ENCODE results near the gene ANAPC4. TPM values are rescaled to one million over a fixed set of nuclear protein-coding genes. Genes with fewer than 3 reads are reported as not detected.
A peak's percentile ranks its signal among the peaks of the same experiment; 100 is the strongest.

ANAPC4 gene
- polyA plus RNA-seq, 1 experiment, result 26.2 TPM

DNA sequence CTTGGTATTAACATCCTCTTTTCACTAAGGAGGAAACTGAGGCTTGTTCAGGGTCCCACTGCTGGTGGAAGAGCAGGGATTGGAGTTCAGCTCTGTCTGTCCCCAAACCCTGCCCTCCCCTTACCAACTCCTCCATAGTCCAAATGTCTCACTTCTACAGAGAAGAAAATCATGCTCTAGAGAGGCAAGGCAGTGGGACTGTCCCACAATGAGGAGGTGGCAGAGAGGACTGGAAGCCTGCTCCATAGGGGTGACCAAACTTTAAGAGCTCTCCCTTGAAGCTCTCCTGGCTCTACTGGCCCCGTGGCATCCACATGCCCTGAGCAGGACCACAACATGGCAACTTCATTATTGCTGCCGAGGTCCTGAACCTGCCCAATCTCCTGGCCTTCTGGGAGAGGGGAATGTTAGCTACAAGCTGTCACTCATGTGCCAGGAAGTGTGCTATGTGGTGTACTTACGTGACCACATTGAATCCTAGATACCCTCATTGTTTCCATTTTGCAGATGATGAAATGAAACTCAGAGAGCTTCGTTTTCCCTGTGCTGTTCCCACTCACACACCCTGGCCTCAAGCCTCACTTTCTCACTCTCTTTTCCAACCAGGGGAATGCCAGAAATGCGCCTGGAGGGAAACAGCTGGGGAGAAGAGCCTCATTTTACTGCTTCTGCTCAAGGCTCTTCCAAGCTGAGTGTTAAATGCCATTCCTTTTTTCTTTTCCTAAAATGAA, 71.5 kb downstream of the ANAPC4 start:
- peak; percentile 10 for DNase-seq (ENCODE audit: low read depth, low spot score)
- TF ChIP-seq, protein P1, sequence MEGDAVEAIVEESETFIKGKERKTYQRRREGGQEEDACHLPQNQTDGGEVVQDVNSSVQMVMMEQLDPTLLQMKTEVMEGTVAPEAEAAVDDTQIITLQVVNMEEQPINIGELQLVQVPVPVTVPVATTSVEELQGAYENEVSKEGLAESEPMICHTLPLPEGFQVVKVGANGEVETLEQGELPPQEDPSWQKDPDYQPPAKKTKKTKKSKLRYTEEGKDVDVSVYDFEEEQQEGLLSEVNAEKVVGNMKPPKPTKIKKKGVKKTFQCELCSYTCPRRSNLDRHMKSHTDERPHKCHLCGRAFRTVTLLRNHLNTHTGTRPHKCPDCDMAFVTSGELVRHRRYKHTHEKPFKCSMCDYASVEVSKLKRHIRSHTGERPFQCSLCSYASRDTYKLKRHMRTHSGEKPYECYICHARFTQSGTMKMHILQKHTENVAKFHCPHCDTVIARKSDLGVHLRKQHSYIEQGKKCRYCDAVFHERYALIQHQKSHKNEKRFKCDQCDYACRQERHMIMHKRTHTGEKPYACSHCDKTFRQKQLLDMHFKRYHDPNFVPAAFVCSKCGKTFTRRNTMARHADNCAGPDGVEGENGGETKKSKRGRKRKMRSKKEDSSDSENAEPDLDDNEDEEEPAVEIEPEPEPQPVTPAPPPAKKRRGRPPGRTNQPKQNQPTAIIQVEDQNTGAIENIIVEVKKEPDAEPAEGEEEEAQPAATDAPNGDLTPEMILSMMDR (IDR thresholded peaks at IDR 0.05; ENCODE audit: low read depth, low read length), result no peak
- Histone ChIP-seq H3K27ac (ENCODE audit: low read depth, low read length) (no peak overlapping the region), H3K4me3 (ENCODE audit: low read depth, low read length) (no peak overlapping the region), H3K9me3 (ENCODE audit: control insufficient read depth, insufficient read depth, low read length) (no peaks in the 10 kb centered on the region), H3K27me3 (ENCODE audit: control insufficient read depth, insufficient read depth, low read length) (peaks cover 8% of the 10 kb centered on the region)
- ChIA-PET CTCF (interaction anchor here (2.2 to 2.8 kb wide), 2 partner anchors 9 to 320 kb away, joined by 24 to 26 read pairs; no protein-coding TSS in a partner anchor), POLR2A (interaction anchor here (0.7 kb wide), 1 partner anchor 255 kb away, joined by 3 read pairs; no protein-coding TSS in a partner anchor)

DNA sequence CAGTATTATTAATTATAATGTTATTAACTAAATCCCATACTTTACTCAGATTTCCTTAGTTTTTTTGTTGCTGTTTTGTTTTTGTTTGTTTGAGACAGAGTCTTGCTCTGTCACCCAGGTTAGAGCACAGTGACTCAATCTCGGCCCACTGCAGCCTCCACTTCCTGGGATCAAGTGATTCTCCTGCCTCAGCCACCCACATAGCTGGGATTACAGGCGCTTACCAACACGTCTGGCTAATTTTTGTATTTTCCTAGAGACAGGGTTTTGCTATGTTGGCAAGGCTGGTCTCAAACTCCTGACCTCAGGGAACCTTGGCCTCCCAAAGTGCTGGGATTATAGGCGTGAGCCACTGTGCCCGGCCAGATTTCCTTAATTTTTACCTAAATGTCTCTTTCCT, 72.2 kb downstream of the ANAPC4 start:
- TF ChIP-seq, protein P1 (IDR thresholded peaks at IDR 0.05; ENCODE audit: low read depth, low read length), result no peak
- H3K4me3 ChIP-seq (ENCODE audit: low read depth, low read length), result no peak overlapping the region
- POLR2A ChIA-PET, result no interaction called here
- CTCF ChIA-PET, result interaction anchor here (2.2 to 2.8 kb wide), 2 partner anchors 9 to 319 kb away, joined by 24 to 26 read pairs; no protein-coding TSS in a partner anchor
- no peak overlapping the region for H3K27ac ChIP-seq (ENCODE audit: low read depth, low read length)
- H3K27me3 ChIP-seq (ENCODE audit: control insufficient read depth, insufficient read depth, low read length), result peaks cover 8% of the 10 kb centered on the region
- DNase-seq (ENCODE audit: low read depth, low spot score), result no peak
- no peaks in the 10 kb centered on the region for H3K9me3 ChIP-seq (ENCODE audit: control insufficient read depth, insufficient read depth, low read length)

DNA sequence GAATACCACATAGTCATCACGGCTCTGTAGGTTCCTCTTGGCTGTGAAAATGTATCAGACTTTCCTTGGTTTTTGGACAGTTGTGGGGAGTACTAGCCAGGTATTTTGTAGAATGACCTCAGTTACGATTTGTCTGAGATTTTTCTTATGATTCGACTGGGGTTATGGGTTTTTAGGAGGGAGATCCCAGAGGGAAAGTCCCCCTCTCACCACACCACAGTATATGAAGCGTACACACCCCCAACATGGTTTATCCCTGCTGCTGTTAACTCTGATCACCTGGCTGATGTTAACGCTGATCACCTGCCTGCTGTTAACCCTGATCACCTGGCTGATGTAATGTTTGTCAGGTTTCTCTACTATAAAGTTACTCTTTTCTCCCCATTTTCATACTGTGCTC, 72.6 kb downstream of the ANAPC4 start:
- no peak overlapping the region for H3K4me3 ChIP-seq (ENCODE audit: low read depth, low read length)
- POLR2A ChIA-PET, result no interaction called here
- no peaks in the 10 kb centered on the region for H3K9me3 ChIP-seq (ENCODE audit: control insufficient read depth, insufficient read depth, low read length)
- peaks cover 10% of the 10 kb centered on the region for H3K27me3 ChIP-seq (ENCODE audit: control insufficient read depth, insufficient read depth, low read length)
- CTCF ChIA-PET, result interaction anchor here (2.2 kb wide), 1 partner anchor 10 kb away, joined by 24 read pairs; no protein-coding TSS in a partner anchor
- H3K27ac ChIP-seq (ENCODE audit: low read depth, low read length), result no peak overlapping the region
- TF ChIP-seq, protein P1 (IDR thresholded peaks at IDR 0.05; ENCODE audit: low read depth, low read length), result no peak
- no peak for DNase-seq (ENCODE audit: low read depth, low spot score)

DNA sequence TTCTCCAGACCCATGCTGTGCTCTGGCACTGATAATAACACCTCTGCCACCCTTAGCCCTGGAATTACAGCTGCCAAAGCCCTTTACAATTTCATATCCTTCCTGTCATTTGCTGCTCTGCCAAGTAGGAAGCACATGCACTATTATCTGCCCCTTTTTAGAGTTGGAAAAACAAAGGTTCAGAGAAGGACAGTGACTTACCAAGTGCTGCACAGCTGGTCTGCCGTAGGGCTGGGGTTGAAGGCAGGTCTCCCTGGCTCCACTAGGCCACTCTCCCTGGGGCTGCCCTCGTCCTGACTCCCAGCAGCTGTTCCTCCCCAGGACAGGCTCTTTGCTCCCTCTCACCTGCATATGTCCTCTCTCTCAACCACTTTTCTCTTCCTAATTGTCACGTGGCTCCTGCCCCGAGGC, 73.4 kb downstream of the ANAPC4 start:
- TF ChIP-seq, protein P1 (IDR thresholded peaks at IDR 0.05; ENCODE audit: low read depth, low read length), result no peak
- no peaks in the 10 kb centered on the region for H3K9me3 ChIP-seq (ENCODE audit: control insufficient read depth, insufficient read depth, low read length)
- POLR2A ChIA-PET, result no interaction called here
- H3K27ac ChIP-seq (ENCODE audit: low read depth, low read length), result no peak overlapping the region
- CTCF ChIA-PET, result no interaction called here
- no peak for DNase-seq (ENCODE audit: low read depth, low spot score)
- peaks cover 8% of the 10 kb centered on the region for H3K27me3 ChIP-seq (ENCODE audit: control insufficient read depth, insufficient read depth, low read length)
- H3K4me3 ChIP-seq (ENCODE audit: low read depth, low read length), result no peak overlapping the region

DNA sequence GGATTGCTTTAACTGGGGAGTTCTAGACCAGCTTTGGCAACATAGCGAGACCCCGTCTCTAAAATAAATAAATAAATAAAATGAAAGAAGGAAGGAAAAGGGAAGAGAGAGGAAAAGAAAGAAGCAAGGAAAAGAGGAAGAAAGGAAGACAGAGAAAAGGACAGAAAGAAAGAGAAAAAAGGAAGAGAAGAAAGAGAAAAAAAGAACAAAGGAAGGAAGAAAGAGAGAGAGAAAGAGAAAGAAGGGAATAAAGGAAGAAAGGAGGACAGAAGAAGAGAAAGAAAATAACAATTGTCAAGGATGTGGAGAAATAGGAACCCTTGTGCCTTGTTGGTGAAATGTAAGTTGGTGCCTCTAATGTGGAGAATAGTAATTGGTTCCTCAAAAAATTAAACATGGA, 74.6 kb downstream of the ANAPC4 start:
- Histone ChIP-seq H3K9me3 (ENCODE audit: control insufficient read depth, insufficient read depth, low read length) (no peaks in the 10 kb centered on the region), H3K27ac (ENCODE audit: low read depth, low read length) (no peak overlapping the region), H3K4me3 (ENCODE audit: low read depth, low read length) (no peak overlapping the region), H3K27me3 (ENCODE audit: control insufficient read depth, insufficient read depth, low read length) (peaks cover 8% of the 10 kb centered on the region)
- POLR2A ChIA-PET, result no interaction called here
- no peak for DNase-seq (ENCODE audit: low read depth, low spot score)
- CTCF ChIA-PET, result no interaction called here
- TF ChIP-seq, protein P1 (IDR thresholded peaks at IDR 0.05; ENCODE audit: low read depth, low read length), result no peak
